Vagina (tissue), 2 donors: Measurements from ENCODE around the gene KRTAP10-11. TPM values are rescaled to one million over a fixed set of nuclear protein-coding genes. Genes with fewer than 3 reads are reported as not detected.
A peak's percentile ranks its signal among the peaks of the same experiment; 100 is the strongest.
"Not testable (repeated sequence)": the region's sequence is repeated elsewhere in the genome, so short reads cannot be mapped to it uniquely, and the experiment has no call there.

Experiments used
- DNase-seq, 2 donors: peaks; one replicate each; pipeline ENCODE4 v3.0.0-alpha.2; 2017; ENCODE audit errors: extremely low spot score in 2 of 2
- H3K27ac ChIP-seq: fragments of 200-600 bp; sonication (generic); one replicate; pipeline ENCODE4 v1.5.1; 2019
- H3K27me3 ChIP-seq: fragments of 200-600 bp; sonication (generic); one replicate; pipeline ENCODE4 v1.5.1; 2019
- H3K36me3 ChIP-seq, 2 donors: fragments of 200-600 bp; sonication (generic); one replicate each; pipeline ENCODE4 v1.5.1; 2017 to 2019
- H3K4me1 ChIP-seq: fragments of 200-600 bp; sonication (generic); one replicate; pipeline ENCODE4 v1.5.1; 2019
- H3K4me3 ChIP-seq, 2 donors: fragments of 200-600 bp; sonication (generic); 1 replicate in 1 of 2; 2 replicates in 1 of 2; pipeline ENCODE4 v1.5.1; 2016 to 2019
- H3K9me3 ChIP-seq: fragments of 200-600 bp; sonication (generic); one replicate; pipeline ENCODE4 v1.5.1; 2019
- POLR2A ChIP-seq, 2 donors: fragments of 450-650 bp; IDR thresholded peaks; one replicate each; pipeline ENCODE4 v1.6.1; 2017; ENCODE audit warnings: antibody characterized with exemption in 2 of 2, mild to moderate bottlenecking in 2 of 2, moderate library complexity in 2 of 2
- POLR2AphosphoS5 ChIP-seq, 2 donors: sonication (generic); formaldehyde crosslinking; IDR thresholded peaks; one replicate each; pipeline ENCODE4 v1.9.0; 2017; ENCODE audit warnings: antibody characterized with exemption in 2 of 2, mild to moderate bottlenecking in 2 of 2, low read depth in 1 of 2; ENCODE audit not compliant: insufficient read depth in 1 of 2
- intact Hi-C: fragments of 100-400 bp; cut with DNase I; formaldehyde crosslinking; loops from one replicate; pipeline ENCODE4 v1.15.1; 2023
- total RNA-seq: library from RNA; depleted of rRNA; stranded (reverse); fragments of >200 nt; gene quantifications from one replicate; pipeline ENCODE4 v1.2.3, GENCODE V29; 2016
- TF ChIP-seq, protein P1 (sequence below), 3 experiments: fragments of 450-650 bp in 2 of 3; fragments of 200-600 bp in 1 of 3; sonication (generic) in 1 of 3; IDR thresholded peaks; one replicate each; pipeline ENCODE4 v1.5.1; 2017 to 2019; ENCODE audit warnings: antibody characterized with exemption in 3 of 3, mild to moderate bottlenecking in 2 of 3, moderate library complexity in 2 of 3

KRTAP10-11 gene
- total RNA-seq, 1 donor from 2014 or later = not detected

DNA sequence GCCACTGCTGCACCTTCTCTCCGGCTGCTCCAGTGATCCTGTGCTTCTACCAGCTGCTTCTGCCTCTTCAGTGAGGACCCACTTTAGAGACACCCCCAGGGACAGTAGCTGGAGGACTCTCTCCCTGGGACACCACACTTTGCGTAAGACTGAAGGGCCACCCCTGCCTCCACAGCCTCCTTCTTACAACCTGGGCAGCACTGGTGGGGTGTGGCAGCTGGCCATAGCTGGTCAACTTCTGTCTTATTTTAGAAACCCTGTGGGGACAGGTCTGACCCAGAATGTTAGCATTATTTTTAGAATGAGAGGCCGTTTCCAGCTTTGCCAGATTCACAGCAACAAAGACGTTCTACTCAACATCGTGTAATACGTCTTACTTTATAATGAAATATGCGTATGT lies 20.5 kb upstream of the KRTAP10-11 start:
- intact Hi-C loops = no loop called here
- Histone ChIP-seq H3K4me1 (no peaks in the 10 kb centered on the region), H3K4me3 (no peak overlapping the region), H3K36me3 (no peaks in the 10 kb centered on the region), H3K27ac (no peak overlapping the region), H3K9me3 (peaks cover 6% of the 10 kb centered on the region), H3K27me3 (no peaks in the 10 kb centered on the region)
- peak in 1 of 2 donors; percentile 44 for DNase-seq
- TF ChIP-seq, protein P1, sequence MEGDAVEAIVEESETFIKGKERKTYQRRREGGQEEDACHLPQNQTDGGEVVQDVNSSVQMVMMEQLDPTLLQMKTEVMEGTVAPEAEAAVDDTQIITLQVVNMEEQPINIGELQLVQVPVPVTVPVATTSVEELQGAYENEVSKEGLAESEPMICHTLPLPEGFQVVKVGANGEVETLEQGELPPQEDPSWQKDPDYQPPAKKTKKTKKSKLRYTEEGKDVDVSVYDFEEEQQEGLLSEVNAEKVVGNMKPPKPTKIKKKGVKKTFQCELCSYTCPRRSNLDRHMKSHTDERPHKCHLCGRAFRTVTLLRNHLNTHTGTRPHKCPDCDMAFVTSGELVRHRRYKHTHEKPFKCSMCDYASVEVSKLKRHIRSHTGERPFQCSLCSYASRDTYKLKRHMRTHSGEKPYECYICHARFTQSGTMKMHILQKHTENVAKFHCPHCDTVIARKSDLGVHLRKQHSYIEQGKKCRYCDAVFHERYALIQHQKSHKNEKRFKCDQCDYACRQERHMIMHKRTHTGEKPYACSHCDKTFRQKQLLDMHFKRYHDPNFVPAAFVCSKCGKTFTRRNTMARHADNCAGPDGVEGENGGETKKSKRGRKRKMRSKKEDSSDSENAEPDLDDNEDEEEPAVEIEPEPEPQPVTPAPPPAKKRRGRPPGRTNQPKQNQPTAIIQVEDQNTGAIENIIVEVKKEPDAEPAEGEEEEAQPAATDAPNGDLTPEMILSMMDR (IDR thresholded peaks at IDR 0.05) = no peak
- TF ChIP-seq POLR2A (IDR thresholded peaks at IDR 0.05) (no peak), POLR2AphosphoS5 (IDR thresholded peaks at IDR 0.05; ENCODE audit: insufficient read depth in 1 of 2, low read depth in 1 of 2) (no peak)

DNA sequence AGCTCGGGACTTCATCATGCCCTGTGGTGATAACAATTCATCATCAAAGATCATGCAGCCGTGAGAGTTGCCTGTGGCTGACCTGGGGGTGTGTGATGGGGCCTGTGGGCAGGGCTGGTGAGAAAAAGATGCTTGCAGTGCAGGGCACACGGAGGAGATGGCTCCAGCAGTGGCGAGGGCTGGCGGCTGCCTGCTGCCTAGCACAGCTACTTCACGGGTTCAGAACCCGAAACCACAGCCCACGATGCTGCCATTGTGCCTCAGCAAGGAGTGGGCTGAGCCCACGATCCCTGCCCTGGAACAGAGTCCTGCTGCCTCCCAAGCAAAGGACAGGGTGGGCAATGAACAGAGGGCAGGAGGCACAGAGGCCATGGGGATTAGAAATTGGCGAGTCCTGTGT lies 20.0 kb upstream of the KRTAP10-11 start:
- H3K27ac ChIP-seq = no peak overlapping the region
- H3K4me3 ChIP-seq = no peak overlapping the region
- TF ChIP-seq, protein P1 (IDR thresholded peaks at IDR 0.05) = no peak
- TF ChIP-seq POLR2AphosphoS5 (IDR thresholded peaks at IDR 0.05; ENCODE audit: insufficient read depth in 1 of 2, low read depth in 1 of 2) (no peak), POLR2A (IDR thresholded peaks at IDR 0.05) (no peak)
- no peaks in the 10 kb centered on the region for H3K27me3 ChIP-seq
- no peak for DNase-seq
- peaks cover 6% of the 10 kb centered on the region for H3K9me3 ChIP-seq
- intact Hi-C loops = no loop called here
- no peaks in the 10 kb centered on the region for H3K36me3 ChIP-seq
- H3K4me1 ChIP-seq = no peaks in the 10 kb centered on the region

GRCh38 chr21:44626673-44627143 lies 19.5 kb upstream of the KRTAP10-11 start, which contains the start of gene KRTAP10-9:
KRTAP10-9 (plus strand) TSS chr21:44627093; CDS start chr21:44627172, 79 bp downstream.
- TF ChIP-seq POLR2A (IDR thresholded peaks at IDR 0.05) (no peak), POLR2AphosphoS5 (IDR thresholded peaks at IDR 0.05; ENCODE audit: insufficient read depth in 1 of 2, low read depth in 1 of 2) (no peak)
- TF ChIP-seq, protein P1 (IDR thresholded peaks at IDR 0.05) = no peak
- Histone ChIP-seq H3K27me3 (no peaks in the 10 kb centered on the region), H3K9me3 (peaks cover 6% of the 10 kb centered on the region), H3K27ac (no peak within 1 kb of the TSS), H3K36me3 (no peaks in the 10 kb centered on the region), H3K4me3 (no peak within 1 kb of the TSS), H3K4me1 (no peaks in the 10 kb centered on the region)
- DNase-seq = no peak
- intact Hi-C loops = no loop called here

GRCh38 chr21:44627181-44627822 lies 18.9 kb upstream of the KRTAP10-11 start:
- H3K27me3 ChIP-seq, H3K4me1 ChIP-seq, H3K9me3 ChIP-seq, intact Hi-C loops, H3K4me3 ChIP-seq, H3K36me3 ChIP-seq, H3K27ac ChIP-seq: not testable (repeated sequence)
- DNase-seq = peak in 1 of 2 donors; percentile 29

- H3K27ac ChIP-seq, H3K4me3 ChIP-seq, intact Hi-C loops, H3K4me1 ChIP-seq, H3K27me3 ChIP-seq, H3K36me3 ChIP-seq, H3K9me3 ChIP-seq: not testable (repeated sequence)
- peak in 1 of 2 donors; percentile 58 for DNase-seq
Observed at GRCh38 chr21:44627831-44628233, 18.4 kb upstream of the KRTAP10-11 start.

GRCh38 chr21:44628707-44629391 lies 17.4 kb upstream of the KRTAP10-11 start:
- no peak overlapping the region for H3K4me3 ChIP-seq
- intact Hi-C loops = no loop called here
- peaks cover 4% of the 10 kb centered on the region for H3K9me3 ChIP-seq
- TF ChIP-seq POLR2AphosphoS5 (IDR thresholded peaks at IDR 0.05; ENCODE audit: insufficient read depth in 1 of 2, low read depth in 1 of 2) (no peak), POLR2A (IDR thresholded peaks at IDR 0.05) (no peak)
- TF ChIP-seq, protein P1 (IDR thresholded peaks at IDR 0.05) = no peak
- no peaks in the 10 kb centered on the region for H3K4me1 ChIP-seq
- no peaks in the 10 kb centered on the region for H3K36me3 ChIP-seq
- DNase-seq = no peak
- H3K27ac ChIP-seq = no peak overlapping the region
- no peaks in the 10 kb centered on the region for H3K27me3 ChIP-seq
